ENCODE data around the gene TUBB8.
"Not testable (repeated sequence)": the region's sequence is repeated elsewhere in the genome, so short reads cannot be mapped to it uniquely, and the experiment has no call there.

TUBB8 gene
- 0 reads per million in 2 experiments for total RNA-seq

DNA sequence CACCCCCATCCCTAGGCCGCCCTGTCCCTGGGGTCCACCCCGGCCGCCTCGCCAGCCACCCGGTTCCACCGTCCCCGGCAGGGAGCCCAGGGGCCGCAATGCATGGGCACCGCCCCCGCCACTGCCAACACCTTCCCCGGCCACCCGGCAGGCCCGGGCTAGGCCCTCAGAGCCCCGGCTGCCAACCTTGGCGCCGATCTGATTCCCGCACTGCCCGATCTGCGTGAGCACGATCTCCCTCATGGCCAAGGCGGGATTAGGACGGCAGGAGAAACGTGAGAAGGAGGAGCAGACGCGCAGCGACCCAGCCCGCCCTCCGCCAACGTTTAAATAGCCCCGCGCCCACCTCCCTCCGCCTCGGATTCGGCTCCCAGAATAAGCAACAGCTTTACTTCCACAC, at the start of gene TUBB8:
TSS of gene TUBB8 (minus strand) at position 301 of the 400 bp plus-strand sequence. CDS start at position 243, 58 bp downstream.
- DNase-seq (ENCODE audit: low read depth) = no peak

DNA sequence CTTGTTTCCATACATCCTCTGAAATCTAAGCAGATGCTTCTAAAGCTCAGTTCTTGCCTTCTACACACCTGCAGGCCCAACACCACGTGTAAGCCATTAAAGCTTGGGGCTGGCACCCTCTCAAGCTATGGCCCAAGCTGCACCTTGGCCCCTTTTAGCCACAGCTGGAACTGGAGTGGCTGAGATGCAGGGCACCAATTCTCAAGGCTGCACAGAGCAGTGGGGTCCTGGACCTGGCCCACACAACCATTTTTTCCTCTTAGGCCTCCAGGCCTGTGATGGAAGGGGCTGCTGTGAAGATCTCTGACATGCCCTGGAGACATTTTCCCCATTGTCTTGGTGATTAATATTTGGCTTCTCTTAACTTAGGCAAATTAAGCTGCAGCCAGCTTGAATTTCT, 47.4 kb upstream of the TUBB8 start:
- no peak for DNase-seq (ENCODE audit: low read depth)

DNA sequence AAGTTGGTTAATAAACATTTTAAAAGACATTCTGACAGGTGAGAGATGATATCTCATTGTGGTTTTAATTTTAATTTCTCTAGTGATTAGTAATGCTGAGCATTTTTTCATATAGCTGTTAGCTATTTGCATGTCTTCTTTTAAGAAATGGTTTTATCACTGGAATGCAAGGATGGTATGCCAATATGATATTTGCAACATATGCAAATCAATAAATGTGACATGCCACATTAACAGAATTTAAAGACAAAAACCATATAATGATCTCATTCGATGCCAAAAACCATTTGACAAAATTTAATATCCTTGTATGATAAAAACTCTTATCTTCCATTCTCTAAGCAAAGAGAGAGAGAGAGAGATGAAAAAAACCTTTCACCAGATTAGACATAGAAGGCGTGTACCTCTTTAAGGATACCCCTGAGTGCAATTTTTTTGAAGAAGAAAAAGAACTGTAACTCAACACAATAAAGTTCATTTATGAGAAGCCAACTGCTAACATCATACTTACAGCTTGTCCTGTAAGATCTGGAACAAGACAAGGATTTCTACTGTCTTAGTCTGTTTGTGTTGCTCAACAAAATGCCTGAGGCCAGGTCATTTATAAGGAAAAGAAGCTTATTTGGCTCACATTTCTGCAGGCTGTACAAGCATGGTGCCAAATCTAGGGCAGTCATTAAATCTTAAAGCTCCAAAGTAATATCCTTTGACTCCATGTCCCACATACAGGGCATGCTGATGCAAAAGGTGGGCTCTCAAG, 46.4 kb upstream of the TUBB8 start:
- DNase-seq (ENCODE audit: low read depth) = no peak

DNA sequence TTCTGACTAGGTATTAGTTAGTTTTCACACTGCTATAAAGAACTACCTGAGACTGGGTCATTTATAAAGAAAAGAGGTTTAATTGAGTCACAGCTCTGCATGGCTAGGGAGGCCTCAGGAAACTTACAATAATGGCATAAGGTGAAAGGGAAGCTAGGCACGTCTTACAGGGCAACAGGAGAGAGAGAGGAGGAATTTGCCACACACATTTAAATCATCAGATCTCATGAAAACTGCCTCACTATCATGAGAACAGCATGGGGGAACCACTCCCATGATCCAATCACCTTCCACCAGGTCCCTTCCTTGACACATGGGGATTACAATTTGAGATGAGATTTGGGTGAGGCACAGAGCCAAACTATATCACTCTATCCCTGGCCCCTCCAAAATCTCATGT, 45.5 kb upstream of the TUBB8 start:
- DNase-seq (ENCODE audit: low read depth) = no peak

DNA sequence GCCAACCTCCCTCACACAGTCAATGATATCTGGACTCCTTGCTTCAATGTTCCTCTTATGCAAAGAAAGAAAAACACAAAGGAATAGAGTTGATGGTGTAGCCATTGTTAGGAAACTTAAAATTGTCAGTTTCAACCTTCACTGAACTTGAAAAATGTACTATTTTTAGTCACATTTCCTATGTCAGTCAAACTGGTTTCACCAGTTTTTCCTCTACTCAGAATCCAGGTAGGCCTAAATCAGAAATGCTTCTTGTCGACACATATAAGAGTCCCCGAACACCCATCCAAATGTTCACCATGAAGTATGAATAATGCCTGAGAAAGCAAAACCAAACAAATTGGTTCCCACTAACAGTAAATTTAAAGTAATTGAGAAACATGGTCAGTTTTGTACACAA, 43.8 kb upstream of the TUBB8 start:
- no peak for DNase-seq (ENCODE audit: low read depth)

DNA sequence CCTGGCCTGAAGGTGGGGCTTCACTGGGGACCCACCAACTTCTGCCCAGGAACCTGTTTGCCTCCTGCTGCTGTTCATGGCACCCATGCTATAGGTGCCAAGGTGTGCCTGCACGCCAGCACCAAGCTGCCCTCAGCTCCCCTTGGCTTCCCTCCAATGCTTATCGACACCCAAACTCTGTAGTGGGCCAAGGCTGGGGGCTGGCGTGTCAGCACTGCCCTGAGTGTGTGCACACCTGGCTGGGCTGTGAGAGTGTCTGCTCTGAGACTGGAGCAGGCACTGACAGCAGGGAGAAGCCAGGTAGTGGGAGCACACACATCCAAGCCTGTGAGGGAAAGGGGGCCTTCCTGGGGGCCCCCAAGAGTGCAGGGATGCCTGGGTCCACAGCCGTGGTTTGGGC, 43.1 kb upstream of the TUBB8 start:
- no peak for DNase-seq (ENCODE audit: low read depth)

DNA sequence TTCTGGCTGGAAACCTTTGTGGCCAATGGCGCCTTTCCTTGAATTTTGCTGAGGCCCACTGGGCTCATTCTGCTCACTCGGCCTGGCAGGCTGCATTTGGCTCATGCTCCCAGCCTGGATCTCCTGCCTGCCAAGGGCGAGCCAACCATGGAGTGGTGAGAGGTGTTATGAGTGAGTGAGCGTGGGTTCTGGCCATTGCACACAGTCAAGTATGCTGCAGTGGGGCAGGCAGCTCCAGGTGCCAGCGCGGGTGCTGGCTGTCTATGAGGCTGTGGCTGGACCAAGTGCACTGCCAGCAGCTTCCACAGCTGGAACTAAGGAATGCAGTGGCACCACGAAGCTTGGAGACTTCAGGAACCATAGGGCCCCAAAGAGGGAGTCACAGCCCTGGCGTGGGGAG, 42.2 kb upstream of the TUBB8 start:
- DNase-seq (ENCODE audit: low read depth) = no peak

DNA sequence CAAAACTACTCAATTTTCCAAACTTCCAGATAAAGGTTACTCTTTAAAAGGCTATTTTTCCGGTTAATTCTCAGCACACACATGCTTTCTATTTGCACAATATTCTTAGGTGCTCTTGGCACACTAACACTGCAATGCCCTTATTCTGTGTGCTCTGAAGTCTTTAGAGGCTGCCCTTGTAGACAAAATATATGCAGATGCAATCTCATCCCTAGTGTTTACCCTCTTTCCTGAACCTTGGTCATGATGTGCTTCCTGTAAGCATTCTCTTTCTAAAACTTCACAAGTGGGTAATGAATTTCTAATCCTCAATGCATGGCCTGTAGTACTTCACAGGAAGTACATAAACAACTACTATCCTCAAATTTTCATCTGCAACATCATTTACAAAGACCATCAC, 41.1 kb upstream of the TUBB8 start:
- DNase-seq (ENCODE audit: low read depth) = no peak

DNA sequence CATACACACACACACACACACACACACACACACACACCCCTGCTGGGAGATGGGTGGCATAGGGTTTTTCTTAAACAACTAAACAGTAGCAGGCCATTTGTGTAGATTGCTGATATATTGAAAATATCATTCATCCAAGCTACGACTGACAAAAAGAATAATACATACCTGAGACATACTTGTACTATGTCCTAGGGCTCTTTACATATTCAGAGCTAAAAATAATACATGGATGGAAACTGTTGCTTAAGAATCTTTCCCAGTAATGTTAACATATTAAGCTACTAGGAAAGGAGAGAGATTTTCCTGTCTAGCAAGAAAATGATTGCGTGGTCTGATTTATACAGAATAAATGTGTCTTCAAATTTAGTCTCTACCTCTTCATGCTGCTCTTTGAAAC, 40.2 kb upstream of the TUBB8 start:
- no peak for DNase-seq (ENCODE audit: low read depth)

DNA sequence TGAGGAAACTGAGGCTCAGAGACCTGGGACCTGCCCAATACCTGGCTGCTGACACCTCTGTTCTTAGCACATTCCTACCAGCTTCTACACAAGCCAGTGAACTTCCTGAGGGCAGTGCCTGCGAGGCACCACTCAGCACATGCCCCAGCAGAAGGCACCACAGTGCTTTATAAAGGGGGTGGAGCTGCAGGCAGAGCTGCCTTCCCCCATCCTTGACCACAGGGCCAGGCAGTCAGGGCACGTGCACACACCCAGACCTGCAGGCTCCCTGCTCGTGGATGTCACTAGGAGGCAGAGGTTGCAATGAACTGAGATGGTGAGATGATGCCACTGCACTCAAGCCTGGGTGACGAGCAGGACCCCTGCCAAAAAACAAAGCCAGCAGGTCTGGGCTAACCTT, 39.2 kb upstream of the TUBB8 start:
- DNase-seq (ENCODE audit: low read depth) = no peak

DNA sequence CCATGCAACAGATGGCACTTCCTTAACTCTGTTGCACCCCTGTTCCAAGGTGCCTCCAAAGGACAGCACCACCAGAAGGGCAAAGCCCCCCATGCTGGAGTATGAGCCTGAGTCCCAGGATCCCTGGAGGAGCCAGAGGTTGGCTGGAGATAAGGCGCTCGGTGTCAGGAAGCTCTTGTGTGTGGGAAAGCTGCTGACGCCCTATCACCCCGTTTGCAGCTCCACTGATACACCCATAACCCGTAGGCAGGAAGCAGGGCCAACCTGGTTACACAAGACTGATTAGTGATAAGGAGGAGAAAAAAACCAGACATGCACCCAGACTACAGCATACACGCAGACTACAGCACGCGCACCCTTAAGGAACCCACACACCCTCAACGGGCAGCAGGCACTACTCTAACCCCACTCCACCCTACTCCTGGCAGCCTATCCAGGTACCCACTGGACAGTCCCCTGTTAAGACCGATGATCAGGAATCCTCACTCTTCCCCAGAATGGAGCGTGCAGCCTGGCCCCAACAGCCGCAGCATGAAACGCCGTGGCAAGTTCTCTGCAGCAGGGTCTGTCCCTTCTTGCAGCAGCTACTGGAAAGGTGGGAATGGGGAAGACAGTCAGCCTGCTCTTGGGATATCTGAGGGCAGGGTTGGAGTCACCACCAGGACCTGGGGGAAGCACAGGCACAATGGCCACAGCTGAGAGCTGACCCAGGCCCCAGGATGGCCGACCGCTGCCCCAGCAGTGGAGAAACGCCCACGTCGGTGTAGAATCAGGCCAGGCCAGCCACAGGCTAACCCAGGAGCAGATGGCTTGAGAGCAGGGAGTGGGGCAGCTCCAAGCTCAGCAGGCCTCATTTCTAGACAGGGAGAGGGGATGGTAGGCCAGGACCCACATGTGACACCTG, 38.3 kb upstream of the TUBB8 start:
- no peak for DNase-seq (ENCODE audit: low read depth)

DNA sequence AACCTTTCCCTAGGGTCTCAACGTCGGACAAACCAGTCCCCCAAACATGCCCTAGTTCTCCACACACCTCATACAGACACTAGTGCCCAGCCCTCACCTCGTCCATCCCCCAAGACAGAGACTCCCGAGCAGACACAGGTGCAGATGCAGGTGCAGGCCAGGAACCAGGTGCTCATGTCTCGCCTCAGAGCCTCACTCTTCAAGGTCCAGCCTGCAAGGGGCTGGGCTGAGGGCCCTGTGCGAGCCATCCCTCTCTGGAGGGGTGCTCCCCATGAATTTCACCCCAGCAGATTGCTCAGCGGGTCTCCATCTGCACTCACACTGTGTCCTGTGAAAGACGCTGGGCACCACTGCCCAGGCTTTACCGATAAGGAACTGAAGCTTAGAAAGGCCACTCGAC, 36.9 kb upstream of the TUBB8 start:
- DNase-seq (ENCODE audit: low read depth) = no peak

DNA sequence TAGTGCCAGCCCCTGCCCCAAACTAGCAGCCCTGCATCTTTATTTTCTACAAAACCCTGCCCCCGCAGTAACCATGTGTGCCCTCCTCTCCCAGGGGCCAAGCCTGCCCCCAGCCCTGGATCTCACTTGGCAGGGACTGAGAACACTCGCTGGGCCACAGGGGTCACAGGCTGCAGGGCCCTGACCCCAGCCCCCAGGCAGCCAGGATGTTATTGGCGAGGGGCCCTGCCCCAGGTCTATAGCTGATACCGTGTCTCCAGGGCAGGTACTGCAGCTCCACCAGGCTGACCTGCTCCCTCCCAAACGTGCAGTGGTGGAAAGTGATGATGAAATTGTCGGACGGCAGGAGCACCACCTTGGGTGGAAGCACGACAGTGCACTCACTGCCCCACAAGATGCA, 35.9 kb upstream of the TUBB8 start:
- no peak for DNase-seq (ENCODE audit: low read depth)

DNA sequence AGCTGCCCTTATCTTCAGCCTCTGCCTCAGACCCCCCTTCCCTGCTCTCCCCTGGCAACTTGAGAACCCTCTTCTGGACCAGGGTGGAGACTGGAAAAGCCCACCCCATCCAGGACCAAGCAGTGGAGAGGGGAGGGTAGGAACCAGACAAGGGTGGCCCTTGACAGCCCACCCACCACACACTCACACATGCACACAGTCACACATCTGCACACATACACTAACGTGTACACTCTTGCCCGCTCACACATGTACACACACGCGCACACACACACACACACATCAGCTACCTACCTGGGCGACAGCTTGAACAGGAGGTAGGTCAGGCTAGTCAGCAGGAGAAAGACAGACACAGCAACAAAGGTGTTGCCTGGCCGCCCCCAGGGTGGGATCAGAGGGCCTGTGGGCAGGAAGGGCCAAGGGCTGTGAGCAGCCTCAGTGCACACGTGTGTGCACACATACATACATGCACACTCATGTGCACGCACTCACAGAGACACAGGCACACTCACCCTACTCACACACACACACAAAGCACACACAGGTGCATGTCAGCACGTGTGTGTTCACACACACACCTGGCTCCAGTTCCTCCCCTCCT, 34.9 kb upstream of the TUBB8 start:
- no peak for DNase-seq (ENCODE audit: low read depth)

DNA sequence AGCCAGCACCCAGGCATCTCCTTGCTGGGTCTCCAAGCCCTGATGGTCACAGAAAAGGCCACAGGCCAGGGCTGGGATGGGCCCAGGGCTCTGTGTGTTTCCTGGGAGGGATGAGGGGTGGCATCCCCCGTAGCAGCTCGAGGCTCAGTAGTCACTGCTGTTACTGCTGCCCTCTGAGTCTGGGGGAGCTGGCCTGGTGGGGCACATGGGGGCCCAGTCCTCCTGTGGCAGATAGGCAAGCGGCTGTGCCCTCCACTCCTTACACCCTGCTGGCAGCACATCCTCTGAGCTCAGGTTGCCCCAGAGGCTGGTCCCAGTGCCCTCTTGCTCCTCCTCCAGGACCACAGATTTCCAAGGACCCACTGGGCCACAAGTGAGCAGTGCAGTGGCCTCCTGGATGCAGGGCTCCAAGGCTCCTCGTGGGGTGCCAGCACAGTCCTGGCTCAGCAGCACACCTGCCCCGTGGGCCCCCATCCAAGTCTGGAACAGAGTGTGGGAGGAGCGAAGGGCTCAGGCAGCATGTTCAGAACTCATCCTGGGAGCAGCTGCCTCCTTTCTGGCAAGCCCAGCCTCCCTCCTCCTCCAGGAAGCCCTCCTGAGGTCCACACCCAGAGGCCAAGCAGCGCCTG, 31.5 kb upstream of the TUBB8 start:
- no peak for DNase-seq (ENCODE audit: low read depth)

DNA sequence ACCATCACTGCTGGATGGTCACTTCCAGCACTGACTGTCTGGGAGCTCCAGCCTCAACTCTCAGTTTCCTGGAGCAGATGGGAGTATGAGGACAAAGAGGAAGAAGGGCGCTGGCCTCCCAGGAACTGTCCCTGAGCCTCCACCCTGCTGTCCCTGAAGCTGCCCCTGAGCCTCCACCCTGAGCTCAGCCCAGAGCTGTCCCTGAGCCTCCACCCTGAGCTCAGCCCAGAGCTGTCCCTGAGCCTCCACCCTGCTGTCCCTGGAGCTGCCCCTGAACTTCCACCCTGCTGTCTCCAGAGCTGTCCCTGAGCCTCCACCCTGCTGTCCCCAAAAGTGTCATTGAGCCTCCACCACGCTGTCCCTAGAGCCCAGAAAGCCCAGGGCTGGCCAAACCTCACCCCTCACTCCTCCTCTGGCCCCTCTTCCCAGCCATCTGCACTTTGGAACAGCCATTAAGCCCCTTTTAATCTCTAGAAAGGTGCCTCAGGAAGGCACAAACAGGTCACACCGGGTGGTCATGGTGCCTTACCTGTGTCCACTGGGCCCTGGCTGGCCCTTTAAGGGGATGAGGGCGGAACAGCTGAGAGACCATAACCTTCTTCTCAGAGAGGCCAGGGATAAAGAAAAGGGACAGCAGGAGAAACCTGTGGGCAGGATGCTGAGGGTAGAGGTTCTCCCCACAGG, 30.6 kb upstream of the TUBB8 start:
- DNase-seq (ENCODE audit: low read depth) = no peak

DNA sequence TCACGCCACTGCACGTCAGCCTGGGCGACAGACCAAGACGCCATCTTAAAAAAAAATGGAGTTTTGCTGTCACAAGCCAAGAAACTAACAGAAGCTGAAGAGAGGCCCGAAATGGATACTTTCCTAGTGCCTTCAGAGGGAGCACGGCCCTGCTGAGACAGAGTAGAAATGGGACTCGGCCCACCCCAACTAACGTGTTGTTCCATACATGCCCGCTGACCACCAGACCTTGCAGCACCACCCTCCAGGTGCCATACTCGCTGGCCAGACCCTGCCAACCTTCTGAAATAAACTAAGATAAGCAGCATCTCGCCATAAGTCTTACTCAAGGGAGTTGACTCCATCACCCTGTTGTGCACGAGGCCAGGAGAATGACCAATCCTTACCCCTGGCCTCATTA, 29.5 kb upstream of the TUBB8 start:
- DNase-seq (ENCODE audit: low read depth) = no peak

DNA sequence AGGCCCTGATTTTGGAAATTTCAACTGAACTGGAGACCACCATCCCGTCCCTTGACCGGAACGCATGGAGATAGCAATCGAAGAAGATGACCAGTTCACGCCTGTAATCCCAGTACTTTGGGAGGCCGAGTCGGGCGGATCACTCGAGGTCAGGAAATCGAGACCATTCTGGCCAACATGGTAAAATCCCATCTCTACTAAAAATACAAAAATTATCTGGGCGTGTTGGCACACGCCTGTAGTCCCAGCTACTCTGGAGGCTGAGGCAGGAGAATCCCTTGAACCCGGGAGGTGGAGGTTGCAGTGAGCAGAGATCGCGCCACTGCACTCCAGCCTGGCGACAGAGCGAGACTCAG, 25.1 kb upstream of the TUBB8 start:
- not testable (repeated sequence) for DNase-seq (ENCODE audit: low read depth)

DNA sequence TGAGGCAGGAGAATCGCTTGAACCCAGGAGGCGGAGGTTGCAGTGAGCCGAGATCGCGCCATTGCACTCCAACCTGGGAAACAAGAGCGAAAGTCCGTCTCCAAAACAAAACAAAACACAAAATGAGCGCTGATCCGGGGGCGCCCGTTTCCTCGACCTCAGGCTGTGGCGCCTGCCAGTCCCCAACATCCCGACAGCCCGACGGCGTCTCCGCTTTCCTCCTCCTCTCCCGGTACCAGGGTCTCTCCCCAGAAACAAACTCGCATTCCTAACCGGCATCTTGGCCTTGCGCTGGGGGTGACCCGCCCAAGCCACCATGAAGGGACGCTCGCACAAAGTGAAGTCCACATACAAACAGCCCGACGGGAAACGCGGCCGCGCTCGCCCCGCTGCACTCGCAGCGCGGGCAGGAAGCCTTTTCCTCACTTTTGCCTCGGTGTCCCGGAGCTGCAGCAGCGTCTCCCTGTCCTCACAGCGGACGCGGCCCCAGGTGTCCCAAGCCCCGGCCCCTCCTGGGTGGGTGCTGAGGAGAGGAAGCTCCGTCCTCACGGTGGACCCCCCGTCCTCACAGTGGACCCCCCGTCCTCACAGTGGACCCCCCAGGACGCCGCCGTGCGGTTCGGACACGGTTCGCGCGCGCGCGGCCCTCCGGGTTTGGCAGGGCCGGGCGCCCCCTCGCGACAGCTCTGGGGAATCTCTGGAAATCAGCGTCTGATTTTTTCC, 24.6 kb upstream of the TUBB8 start:
- not testable (repeated sequence) for DNase-seq (ENCODE audit: low read depth)

DNA sequence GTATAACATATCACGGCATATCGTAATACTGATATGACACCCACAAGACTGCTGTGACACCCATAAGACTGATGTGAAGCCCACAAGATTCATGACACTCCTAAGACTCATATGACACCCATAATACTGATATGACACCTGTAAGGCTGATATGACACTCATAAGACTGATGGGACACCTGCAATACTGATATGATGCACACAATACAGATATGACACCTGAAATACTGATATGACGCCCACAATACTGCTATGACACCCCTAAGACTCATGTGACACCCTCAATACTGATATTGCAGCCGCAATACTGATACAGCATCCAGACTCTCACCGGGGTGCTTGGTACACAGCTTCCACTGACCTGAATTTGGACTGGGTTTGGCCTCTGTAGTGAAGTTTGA, 19.1 kb upstream of the TUBB8 start:
- not testable (repeated sequence) for DNase-seq (ENCODE audit: low read depth)

DNA sequence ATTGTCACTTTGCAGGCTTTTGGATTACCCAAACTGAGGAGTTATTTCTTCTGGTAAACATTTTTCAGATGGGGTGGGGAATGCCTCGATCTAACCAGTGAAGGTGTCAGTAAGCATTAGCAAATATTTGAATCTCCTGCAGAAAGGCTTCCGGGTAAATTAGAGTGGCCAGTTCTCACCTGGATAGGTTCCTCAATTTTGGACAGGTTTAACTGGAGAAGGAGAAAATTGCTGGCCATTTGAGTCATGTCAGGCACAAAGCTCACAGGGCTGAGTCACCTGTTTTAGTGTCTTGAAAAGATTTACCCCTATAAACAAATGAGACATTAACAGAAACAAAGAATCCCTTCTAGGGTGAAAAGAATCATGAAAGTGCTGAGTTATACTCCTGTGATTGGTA, 830 bp upstream of the TUBB8 start:
- DNase-seq (ENCODE audit: low read depth) = not testable (repeated sequence)

All from T follicular helper cell (primary cell).